Thyroid gland (tissue), 4 donors: ENCODE measurements around the gene STAC3.

Source experiments
- POLR2A ChIP-seq, 2 donors: fragments of 450-650 bp; IDR thresholded peaks; one replicate each; pipeline ENCODE4 v1.6.1; 2017; ENCODE audit warnings: antibody characterized with exemption in 2 of 2, mild to moderate bottlenecking in 2 of 2, moderate library complexity in 1 of 2
- TF ChIP-seq, protein P1 (sequence below), 6 experiments: fragments of 200-600 bp in 3 of 6; fragments of 450-650 bp in 3 of 6; sonication (generic) in 3 of 6; IDR thresholded peaks; one replicate each; pipeline ENCODE4 v1.5.1; 2016 to 2019; ENCODE audit warnings: antibody characterized with exemption in 6 of 6, mild to moderate bottlenecking in 2 of 6, inconsistent platforms in 1 of 6, moderate library complexity in 1 of 6

DNA sequence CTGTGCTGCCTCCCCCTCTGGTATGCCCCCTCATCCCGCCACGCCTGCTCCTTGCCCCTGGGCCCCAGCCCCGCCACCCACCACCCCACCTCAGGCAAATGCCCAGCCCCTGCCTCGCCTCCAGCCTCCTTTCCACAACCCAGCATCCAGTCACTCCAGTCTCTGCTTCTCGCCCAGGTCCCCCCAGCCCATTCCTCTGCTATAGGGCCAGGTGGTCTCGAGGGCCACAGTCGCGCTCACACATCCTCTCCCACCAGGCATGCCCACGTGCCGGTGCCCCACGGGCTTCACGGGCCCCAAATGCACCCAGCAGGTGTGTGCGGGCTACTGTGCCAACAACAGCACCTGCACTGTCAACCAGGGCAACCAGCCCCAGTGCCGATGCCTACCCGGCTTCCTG lies 40.5 kb downstream of the STAC3 start:
- TF ChIP-seq, protein P1, sequence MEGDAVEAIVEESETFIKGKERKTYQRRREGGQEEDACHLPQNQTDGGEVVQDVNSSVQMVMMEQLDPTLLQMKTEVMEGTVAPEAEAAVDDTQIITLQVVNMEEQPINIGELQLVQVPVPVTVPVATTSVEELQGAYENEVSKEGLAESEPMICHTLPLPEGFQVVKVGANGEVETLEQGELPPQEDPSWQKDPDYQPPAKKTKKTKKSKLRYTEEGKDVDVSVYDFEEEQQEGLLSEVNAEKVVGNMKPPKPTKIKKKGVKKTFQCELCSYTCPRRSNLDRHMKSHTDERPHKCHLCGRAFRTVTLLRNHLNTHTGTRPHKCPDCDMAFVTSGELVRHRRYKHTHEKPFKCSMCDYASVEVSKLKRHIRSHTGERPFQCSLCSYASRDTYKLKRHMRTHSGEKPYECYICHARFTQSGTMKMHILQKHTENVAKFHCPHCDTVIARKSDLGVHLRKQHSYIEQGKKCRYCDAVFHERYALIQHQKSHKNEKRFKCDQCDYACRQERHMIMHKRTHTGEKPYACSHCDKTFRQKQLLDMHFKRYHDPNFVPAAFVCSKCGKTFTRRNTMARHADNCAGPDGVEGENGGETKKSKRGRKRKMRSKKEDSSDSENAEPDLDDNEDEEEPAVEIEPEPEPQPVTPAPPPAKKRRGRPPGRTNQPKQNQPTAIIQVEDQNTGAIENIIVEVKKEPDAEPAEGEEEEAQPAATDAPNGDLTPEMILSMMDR (IDR thresholded peaks at IDR 0.05), result no peak
- no peak for TF ChIP-seq POLR2A (IDR thresholded peaks at IDR 0.05)
